ENCODE results near the gene HMBS.

Gene HMBS

DNA sequence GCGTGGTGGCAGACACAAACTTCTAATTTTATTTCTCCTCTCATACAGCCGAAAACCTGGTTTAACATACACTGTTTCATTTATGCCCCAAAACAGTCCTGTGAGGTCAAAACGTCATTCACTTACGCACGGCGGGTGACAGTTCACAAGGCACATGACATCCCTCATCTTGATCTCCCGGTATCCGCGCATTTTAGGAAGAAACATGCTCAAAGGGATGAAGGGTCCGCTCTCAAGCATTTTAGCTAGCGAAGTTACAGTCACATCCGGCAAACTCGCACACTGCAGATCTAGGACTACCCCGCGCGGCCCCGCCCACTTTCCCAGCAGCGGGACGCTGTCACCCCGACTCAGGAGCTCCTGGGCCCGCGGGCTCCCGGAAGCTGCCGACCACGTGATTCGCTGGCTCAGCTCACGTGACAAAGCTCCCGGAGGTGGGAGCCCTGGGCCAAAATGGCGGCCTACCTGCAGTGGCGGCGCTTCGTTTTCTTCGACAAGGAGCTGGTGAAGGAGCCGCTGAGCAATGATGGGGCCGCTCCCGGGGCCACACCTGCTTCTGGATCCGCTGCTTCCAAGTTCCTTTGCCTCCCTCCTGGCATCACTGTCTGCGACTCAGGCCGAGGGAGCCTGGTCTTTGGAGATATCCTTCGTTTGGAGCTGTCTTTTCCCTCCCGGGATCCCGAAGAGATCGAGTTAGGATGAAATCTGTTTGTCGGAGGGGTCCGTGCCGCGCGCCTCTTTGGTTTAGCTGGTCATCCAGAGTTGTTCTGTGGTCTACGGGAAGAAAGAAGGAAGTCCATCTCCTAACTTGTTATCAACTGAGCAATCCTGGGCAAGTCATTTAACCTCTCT is 17.1 kb upstream of the HMBS start, which contains the start of gene VPS11:
TSS of gene VPS11 (plus strand) at position 448 of the 852 bp plus-strand sequence. CDS start at position 454, 6 bp downstream.
- peak; percentile 96 for DNase-seq

DNA sequence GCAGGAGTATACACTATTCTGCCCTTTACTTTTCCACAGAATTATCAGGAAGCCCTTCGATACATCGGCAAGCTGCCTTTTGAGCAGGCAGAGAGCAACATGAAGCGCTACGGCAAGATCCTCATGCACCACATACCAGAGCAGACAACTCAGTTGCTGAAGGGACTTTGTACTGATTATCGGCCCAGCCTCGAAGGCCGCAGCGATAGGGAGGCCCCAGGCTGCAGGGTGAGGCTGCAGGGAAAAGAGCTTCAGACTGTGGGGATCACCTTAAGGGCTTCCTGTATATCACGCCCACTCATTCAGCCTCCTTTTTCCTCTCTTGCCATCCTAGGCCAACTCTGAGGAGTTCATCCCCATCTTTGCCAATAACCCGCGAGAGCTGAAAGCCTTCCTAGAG is 6.8 kb upstream of the HMBS start:
- DNase-seq: no peak

DNA sequence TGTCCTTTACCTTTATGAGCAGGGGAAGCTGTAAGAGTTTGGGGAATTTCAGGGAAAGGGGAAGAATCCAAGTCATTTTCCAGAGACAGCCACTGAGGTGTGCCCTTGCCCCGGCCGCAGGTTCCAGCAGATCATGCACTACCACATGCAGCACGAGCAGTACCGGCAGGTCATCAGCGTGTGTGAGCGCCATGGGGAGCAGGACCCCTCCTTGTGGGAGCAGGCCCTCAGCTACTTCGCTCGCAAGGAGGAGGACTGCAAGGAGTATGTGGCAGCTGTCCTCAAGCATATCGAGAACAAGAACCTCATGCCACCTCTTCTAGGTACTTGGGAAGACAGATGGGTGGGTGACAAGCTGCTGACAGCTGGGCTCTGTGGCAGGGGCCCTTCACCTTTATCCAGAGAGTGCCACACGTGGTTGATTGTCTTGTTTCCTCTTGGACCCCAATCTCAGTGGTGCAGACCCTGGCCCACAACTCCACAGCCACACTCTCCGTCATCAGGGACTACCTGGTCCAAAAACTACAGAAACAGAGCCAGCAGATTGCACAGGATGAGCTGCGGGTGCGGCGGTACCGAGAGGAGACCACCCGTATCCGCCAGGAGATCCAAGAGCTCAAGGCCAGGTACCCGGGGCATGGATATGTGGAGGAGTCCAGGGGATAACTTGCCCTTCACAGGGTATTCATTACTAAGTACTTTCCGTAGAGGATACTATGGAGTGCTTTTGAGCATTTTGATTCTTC is 5.8 kb upstream of the HMBS start:
- DNase-seq: no peak

DNA sequence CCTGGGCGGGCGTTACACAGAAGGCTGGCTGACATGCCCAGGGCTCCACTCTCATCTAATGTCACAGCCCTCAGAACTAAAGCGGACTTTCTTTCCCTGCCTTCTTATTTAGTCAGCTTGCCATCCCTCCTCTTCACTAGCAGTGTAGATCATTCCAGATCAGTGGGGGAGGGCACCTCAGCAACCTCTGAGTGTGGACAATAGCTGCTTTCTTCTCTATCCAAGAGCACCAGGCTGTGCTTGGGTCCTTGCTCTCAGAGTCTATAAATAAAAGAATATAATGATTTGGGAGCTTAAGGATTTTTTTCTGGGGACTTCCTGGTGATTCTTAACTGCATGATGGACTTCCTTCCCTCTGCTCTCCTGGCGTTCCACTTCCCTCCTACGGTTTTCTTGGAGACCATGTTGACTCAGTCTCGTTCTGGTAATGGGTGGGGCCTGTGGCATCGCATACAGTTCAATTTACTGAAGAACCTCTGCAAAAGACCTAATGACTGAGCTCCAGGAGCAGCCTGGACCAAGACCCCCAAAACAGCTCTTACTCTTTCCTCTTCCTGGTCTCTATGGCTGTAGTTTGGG is 2.9 kb upstream of the HMBS start:
- DNase-seq: no peak

DNA sequence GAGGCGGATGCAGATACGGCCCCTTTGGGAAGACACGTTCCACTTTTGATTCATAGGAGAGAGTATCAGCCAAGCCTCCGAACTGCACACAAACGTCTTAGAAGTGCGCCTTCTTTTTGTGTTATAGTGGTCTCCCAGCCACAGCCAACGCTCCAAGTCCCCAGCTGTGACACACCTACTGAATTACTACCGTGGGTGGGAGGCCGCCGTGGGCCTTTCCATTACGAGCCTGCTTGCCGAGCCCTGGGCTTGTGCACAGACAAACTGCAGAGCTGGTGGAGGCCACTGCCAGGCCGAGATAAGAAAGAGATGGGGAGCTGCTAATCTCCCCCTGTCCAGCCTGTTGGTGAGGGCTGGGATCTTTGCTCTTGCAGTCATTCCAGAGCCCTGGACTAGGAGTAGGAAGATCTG is 761 bp downstream of the HMBS start:
- DNase-seq: no peak

DNA sequence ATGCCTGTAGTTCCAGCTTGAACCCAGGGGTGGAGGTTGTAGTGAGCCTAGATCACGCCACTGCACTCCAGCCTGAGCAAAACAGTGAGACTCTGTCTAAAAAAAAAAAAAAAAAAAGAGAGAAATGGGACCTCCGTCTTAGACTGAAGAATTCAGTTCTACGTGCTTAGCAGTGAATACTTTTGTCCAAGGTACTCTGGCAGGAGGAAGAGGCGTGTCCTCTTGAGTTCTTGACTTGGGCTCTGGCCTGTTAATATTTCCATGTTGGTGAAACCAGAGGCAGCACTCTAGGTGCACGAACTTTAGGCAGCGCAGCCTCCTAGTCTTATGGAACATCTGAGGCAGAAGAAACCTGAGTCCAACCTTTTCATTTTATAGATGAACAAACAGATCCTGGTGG is 2.4 kb downstream of the HMBS start:
- DNase-seq: no peak

DNA sequence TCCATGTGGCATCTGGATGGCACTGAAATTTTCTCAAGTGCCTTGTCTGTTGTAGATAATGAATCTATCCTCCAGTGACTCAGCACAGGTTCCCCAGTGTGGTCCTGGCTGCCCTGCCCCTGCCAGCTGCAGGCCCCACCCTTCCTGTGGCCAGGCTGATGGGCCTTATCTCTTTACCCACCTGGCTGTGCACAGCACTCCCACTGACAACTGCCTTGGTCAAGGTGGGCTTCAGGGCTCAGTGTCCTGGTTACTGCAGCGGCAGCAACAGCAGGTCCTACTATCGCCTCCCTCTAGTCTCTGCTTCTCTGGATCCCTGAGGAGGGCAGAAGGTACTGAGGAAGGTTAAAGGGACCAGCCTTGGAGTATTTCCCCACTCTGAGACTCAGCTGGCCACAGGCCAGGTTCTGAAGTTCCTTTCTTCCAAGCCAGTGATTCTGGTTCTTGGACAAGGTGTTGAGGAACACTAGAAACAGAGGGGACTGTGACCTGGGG is 3.1 kb downstream of the HMBS start:
- DNase-seq: no peak

DNA sequence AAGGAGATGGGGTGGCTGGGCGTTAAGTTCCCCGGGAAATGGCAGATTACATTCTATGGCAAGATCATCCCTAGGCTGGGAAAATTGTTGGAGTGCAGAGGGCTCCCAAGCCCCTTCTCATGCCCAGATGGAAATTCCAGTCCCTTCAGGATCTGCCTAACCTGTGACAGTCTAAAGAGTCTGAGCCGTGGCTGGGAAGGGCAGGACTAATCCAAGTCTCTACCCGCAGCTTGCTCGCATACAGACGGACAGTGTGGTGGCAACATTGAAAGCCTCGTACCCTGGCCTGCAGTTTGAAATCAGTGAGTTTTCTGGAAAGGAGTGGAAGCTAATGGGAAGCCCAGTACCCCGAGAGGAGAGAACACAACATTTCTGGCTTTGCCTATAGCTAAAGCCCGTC is 3.7 kb downstream of the HMBS start:
- DNase-seq: no peak

DNA sequence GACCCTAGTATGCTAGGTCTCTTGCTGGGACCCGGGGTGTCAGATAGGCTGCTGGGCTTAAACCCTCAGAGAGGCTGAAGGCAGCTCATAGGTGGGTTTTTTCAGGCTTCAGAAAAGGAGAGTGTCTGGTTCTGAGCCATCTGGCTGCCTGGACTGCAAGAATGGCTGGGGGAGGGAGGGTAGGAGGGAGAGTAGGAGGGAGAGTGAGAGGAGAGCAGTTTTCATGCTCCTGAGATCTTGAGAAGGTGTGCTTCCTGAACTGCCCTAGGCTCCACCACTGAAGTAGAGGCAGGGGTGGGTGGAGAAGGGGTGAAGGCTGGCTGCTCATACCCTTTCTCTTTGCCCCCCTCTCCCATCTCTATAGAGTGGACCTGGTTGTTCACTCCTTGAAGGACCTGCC is 4.6 kb downstream of the HMBS start:
- no peak for DNase-seq

DNA sequence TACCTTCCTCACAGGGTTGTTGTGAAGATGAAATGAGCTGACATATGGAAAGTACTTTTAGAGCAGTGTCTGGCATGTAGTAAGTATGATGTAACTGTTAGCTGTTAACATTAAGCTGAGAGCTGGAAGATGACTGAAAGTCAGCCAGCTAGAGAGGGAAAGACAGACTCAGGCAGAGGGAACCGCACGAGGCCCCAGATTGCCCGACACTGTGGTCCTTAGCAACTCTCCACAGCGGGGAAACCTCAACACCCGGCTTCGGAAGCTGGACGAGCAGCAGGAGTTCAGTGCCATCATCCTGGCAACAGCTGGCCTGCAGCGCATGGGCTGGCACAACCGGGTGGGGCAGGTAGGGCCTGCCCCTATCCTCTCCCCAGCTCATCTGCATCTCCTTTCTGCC is 6.5 kb downstream of the HMBS start:
- DNase-seq: no peak

DNA sequence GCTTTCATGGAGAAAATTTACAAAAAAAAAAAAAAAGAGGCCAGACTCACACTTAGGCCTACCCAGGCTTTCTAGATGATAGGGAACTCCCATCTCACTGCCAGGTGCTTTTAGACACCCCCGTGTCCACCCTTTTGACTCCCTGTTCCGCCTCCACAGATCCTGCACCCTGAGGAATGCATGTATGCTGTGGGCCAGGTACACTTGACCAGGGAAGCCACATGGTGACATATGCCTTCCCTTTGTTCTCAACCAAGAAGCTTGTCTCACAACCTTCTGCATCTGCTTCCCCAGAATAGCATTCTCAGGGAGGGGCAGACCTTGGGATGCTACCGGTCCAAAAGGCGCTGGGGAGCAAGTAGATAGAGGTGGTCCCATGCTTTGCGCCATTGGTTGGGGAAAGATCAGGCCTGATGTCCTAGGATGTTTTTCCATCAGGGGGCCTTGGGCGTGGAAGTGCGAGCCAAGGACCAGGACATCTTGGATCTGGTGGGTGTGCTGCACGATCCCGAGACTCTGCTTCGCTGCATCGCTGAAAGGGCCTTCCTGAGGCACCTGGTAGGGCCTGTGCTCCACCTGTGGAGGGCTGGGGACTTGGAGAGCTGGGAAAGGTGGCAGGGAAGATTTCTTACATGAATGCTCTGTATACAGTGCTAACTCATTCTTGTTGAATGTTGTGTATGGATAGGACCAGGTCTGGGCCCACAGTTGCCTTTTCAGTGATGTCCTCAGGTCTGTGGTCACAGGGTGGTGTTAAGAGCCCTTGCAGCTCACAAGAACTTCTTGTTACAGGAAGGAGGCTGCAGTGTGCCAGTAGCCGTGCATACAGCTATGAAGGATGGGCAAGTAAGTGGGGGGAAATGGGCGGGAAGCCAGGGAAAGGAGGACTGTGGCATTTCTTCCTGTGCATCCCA is 7.5 kb downstream of the HMBS start:
- no peak for DNase-seq

DNA sequence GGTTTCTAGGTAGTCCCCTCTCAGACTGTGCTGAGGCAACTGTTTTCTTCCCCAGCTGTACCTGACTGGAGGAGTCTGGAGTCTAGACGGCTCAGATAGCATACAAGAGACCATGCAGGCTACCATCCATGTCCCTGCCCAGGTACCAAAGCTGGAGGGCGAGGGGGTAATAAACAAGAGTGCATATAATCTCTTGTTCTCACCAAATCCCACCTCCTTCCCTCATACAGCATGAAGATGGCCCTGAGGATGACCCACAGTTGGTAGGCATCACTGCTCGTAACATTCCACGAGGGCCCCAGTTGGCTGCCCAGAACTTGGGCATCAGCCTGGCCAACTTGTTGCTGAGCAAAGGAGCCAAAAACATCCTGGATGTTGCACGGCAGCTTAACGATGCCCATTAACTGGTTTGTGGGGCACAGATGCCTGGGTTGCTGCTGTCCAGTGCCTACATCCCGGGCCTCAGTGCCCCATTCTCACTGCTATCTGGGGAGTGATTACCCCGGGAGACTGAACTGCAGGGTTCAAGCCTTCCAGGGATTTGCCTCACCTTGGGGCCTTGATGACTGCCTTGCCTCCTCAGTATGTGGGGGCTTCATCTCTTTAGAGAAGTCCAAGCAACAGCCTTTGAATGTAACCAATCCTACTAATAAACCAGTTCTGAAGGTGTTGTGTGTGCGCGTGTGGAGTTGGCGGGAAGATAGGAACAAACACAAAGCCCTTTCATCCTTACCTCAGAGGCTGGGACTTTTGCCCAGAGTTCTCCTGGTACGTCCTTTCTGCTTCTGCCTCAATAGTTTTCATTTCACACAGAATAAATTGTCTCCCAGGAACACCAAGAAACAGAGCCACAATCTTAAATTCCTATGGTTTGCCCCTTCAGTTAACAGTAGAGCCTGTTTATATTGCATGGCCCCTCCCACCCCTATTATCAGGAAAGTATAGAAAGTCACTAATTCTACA is 8.5 kb downstream of the HMBS start:
- no peak for DNase-seq

DNA sequence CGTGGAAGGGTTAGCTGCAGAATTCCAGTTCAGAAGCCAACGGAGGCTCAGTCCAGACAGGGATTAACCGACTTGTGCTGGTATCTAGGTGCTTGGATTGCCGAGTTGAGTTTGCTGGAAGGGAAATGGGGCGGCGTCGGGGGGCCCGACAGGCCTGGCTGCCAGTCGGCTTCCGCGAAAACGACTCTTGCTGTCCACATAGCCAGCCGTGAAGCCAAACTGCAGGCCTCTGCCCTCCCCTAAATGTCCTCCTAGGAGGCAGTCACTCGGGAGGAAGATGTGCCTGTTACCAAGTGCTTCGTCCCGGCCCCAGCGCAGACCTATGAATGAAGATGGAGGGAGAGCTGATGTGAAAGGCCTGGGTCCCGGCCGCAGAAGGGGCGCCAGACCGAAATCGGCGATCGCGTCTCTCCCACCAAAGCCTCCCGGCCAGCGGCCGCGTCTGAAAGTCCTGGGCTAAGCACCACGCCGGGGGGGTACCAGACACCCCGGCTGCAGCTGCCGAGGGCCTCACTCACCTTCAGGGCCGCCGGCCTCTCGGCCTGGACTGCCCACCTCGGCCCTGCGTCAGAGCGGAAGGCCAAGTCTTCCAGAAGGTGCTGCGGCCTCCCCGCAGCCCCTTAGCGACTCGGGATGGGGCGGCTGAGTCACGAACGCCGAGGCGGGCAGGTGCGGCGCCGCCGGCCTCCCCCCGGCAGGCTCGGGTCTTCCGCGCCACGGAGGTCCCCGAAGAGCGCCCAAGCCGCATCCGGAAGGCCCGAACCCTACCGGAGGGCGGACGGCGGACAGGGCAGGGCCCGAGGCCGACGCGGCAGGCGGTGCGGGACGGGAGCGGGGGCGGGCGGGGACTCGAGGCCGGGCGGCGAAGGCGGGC is 9.5 kb downstream of the HMBS start:
- DNase-seq: peak; percentile 36

DNA sequence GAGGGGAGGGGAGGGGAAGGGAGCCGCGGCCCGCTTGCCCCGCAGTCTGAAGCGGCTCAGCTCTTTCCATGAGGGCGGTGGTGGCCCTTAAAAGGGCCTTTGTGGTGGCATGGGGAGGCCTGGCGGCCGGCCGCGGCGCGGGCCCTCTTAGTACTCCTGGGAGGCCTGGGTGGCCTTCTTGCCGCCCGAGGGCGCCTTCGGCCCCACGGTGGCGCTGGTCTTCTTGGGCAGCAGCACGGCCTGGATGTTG is 10.1 kb downstream of the HMBS start:
- peak; percentile 85 for DNase-seq

DNA sequence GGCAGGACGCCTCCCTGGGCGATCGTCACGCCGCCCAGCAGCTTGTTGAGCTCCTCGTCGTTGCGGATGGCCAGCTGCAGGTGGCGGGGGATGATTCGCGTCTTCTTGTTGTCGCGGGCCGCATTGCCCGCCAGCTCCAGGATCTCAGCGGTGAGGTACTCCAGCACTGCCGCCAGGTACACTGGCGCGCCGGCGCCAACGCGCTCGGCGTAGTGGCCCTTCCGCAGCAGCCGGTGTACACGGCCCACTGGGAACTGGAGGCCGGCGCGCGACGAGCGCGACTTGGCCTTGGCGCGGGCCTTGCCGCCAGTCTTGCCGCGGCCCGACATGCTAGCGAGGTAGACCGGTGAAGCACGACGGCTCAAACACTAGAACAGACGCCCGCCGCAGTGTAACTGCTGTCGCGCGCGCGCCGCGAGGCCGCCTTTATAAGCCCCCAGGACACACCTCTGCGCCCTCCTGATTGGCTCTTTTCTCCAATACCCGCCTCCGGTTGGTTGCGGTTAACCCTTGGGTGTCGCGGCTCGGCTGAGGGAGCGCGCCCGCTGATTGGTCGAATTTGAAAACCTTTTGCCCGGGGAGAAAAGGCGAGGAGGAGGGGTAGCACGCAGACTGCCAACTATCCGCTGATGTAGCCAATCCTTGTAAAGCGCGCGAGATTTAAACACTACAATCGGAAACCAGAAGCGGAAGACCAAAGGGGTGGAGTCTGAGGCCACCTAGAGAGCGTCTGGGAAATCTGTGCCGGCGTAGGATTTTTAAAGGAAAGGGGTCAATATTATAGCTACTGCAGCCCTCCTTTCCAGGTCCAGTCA is 10.6 kb downstream of the HMBS start:
- peak; percentile 100 for DNase-seq

DNA sequence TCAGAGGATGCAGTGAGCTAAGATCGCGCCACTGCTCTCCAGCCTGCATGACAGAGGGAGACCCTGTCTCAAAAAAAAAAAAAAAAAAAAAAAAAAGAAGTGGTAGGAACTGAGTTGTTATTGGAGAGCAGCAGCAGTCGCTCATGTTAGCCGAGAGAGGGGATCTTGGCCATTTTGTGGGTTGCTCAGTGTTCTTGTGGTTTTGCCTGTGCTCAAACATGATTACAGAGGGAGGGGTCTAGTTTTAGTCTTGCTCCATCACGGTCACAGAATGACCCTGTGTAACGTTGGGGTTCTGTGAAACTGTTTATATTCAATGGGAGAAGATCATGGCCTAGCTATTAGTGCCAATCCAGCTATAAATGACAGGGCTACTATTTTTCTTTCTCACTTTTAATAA is 15.0 kb downstream of the HMBS start:
- DNase-seq: no peak

DNA sequence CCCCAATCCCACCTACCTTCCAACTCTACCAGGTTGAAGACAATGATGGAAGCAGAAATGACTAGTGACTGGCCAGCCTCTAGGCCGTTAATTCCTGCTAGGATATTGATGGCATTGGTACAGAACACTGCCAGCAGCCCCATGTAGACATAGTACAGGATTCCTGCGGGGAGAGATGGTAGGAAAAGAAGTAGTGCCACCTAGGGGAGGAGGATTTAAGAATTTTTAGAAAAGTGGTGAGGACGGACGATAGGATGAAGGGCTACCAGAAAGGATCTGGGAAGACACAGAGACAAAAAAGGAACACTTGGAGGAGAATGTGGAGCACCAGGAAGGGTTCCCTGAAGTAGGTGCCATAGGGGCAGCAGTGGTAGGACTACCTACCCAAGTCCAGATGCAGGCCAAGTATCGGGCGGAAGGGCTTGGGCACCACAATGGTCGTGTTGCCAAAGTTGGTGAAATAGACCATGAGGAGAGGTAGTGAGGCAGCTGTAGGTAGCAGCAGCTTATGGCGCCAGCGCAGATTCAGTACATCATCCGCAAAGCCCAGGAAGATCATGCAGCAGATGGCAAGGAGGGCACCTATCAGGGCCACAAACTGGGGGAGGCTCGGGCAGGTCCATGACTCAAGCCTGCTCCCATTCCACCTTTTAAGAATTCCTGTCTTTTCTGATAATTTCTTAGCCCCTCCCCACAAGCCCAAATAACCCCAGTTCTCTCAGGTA is 15.7 kb downstream of the HMBS start:
- DNase-seq: peak; percentile 57

DNA sequence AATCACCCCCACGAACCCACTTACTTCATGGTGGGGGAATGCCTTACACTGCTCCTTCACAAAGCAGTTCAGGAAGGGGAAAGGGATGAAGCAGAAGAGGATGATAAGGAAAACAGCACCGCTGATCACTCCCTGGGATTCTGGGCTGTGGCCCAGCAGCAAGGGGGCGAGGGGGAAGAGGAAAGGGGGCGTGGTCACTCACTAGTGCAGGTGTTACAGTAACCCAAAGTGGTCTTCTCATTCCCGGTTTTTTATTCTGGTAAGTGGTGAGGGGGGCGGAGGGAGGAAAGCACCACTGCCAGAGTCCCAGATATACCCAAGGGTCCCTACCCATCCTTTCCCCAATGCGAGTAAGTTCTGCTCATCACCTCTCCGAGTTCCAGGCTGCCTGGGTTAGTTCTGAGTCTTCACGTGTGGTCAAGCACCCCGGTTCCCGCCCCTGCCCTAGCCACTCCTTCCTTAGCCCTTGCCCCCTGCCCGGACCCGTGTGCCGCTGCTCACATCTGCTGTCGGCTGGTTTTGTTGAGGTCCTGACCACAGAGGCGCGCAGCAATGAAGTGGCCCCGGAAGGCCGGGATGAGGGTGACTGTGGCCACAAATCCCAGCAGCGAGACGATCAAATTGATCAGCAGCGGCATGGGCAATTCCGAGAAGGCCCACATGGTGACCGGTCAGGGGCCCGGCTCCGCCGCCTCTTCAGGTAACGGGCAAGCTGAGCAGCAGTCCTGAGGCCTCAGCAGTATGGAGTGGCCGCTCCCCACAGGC is 16.5 kb downstream of the HMBS start:
- no peak for DNase-seq
